RWPE2 (cell line): ENCODE measurements around the gene EPHA6.

ENCODE experiments used
- ATAC-seq: fragments of 200-7000 bp; cut with Tn5 transposase; 3 replicates; pipeline ENCODE4 v1.9.1; 2021; ENCODE audit warnings: low read depth
- DNase-seq: peaks from one replicate; pipeline ENCODE4 v3.0.0-alpha.2; 2020; ENCODE audit warnings: low spot score
- H3K27ac ChIP-seq: fragments of 450-650 bp; 2 replicates; pipeline ENCODE4 v1.5.1; 2017; ENCODE audit warnings: mild to moderate bottlenecking; ENCODE audit not compliant: poor library complexity, severe bottlenecking
- H3K27me3 ChIP-seq: fragments of 250-450 bp; sonication (Bioruptor Pico); 2 replicates; pipeline ENCODE4 v1.5.1; 2021; ENCODE audit warnings: mild to moderate bottlenecking, moderate library complexity; ENCODE audit not compliant: insufficient read depth, poor library complexity, severe bottlenecking
- H3K36me3 ChIP-seq: fragments of 250-450 bp; sonication (Bioruptor Pico); 2 replicates; pipeline ENCODE4 v1.5.1; 2020; ENCODE audit warnings: low read depth, mild to moderate bottlenecking, moderate library complexity
- H3K4me1 ChIP-seq: fragments of 250-450 bp; sonication (Bioruptor Pico); 2 replicates; pipeline ENCODE4 v1.5.1; 2021; ENCODE audit warnings: mild to moderate bottlenecking, moderate library complexity; ENCODE audit not compliant: insufficient read depth, poor library complexity, severe bottlenecking
- H3K4me3 ChIP-seq: fragments of 250-450 bp; sonication (Bioruptor Pico); 2 replicates; pipeline ENCODE4 v1.5.1; 2021; ENCODE audit warnings: mild to moderate bottlenecking, moderate library complexity; ENCODE audit not compliant: severe bottlenecking
- H3K9me3 ChIP-seq: fragments of 250-450 bp; sonication (Bioruptor Pico); 2 replicates; pipeline ENCODE4 v1.5.1; 2021; ENCODE audit warnings: mild to moderate bottlenecking, moderate library complexity; ENCODE audit not compliant: severe bottlenecking
- TF ChIP-seq, protein P1 (sequence below): fragments of 450-650 bp; IDR thresholded peaks from one replicate; pipeline ENCODE4 v1.5.1; 2017; ENCODE audit warnings: mild to moderate bottlenecking, moderate library complexity; ENCODE audit not compliant: poor library complexity, severe bottlenecking

EPHA6 gene

DNA sequence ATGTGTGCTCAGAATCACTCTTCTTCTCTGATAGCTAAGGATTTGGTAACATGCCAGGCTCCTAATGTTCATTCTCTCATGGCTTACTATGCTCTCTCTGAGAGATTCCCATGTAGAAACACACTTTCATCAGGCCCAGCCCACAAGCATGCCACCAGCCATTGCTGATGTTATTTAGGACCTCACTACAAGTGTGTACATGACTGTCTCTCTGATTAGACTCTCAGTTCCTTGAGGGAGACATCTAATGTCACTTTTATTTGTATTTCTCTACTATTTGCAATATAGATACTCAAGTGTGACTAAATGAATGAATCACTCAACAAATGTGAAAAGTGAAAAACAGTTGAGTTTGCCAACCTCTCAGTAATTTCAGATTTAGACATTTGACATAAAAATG is 865.8 kb downstream of the EPHA6 start:
- Histone ChIP-seq H3K9me3 (no peaks in the 10 kb centered on the region), H3K4me3 (no peak overlapping the region), H3K27me3 (no peaks in the 10 kb centered on the region), H3K36me3 (no peaks in the 10 kb centered on the region), H3K27ac (no peak overlapping the region), H3K4me1 (no peaks in the 10 kb centered on the region)
- TF ChIP-seq, protein P1, sequence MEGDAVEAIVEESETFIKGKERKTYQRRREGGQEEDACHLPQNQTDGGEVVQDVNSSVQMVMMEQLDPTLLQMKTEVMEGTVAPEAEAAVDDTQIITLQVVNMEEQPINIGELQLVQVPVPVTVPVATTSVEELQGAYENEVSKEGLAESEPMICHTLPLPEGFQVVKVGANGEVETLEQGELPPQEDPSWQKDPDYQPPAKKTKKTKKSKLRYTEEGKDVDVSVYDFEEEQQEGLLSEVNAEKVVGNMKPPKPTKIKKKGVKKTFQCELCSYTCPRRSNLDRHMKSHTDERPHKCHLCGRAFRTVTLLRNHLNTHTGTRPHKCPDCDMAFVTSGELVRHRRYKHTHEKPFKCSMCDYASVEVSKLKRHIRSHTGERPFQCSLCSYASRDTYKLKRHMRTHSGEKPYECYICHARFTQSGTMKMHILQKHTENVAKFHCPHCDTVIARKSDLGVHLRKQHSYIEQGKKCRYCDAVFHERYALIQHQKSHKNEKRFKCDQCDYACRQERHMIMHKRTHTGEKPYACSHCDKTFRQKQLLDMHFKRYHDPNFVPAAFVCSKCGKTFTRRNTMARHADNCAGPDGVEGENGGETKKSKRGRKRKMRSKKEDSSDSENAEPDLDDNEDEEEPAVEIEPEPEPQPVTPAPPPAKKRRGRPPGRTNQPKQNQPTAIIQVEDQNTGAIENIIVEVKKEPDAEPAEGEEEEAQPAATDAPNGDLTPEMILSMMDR: no peak
- ATAC-seq: no peak
- DNase-seq: no peak

DNA sequence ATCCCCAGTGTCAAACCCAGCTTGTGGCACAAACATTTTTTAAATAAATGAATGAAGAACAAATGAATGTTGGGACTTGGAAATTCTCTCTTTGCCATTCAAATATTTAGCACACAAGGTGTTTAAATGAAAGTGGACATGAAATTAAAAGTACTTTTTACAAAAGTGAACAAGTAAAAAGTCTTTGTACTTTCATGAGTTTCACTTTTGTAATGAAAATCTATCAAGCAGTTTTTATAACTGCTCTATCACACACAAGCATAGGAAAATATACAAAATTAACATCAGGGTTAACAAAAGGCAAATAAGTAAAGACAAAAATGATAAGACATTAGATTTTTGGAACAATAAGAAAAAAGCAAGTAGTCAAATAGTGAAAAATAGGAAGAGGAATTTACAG is 866.3 kb downstream of the EPHA6 start:
- DNase-seq: no peak
- no peak overlapping the region for H3K27ac ChIP-seq
- H3K9me3 ChIP-seq: no peaks in the 10 kb centered on the region
- no peak overlapping the region for H3K4me3 ChIP-seq
- no peaks in the 10 kb centered on the region for H3K36me3 ChIP-seq
- ATAC-seq: no peak
- TF ChIP-seq, protein P1: no peak
- no peaks in the 10 kb centered on the region for H3K27me3 ChIP-seq
- H3K4me1 ChIP-seq: no peaks in the 10 kb centered on the region

GRCh38 chr3:97684490-97684889 is 870.1 kb downstream of the EPHA6 start:
- no peaks in the 10 kb centered on the region for H3K27me3 ChIP-seq
- no peaks in the 10 kb centered on the region for H3K9me3 ChIP-seq
- H3K4me3 ChIP-seq: no peak overlapping the region
- no peak overlapping the region for H3K27ac ChIP-seq
- H3K36me3 ChIP-seq: no peaks in the 10 kb centered on the region
- ATAC-seq (peak; percentile 53; the same call in 2 of the 3 replicates), DNase-seq (no peak)
- H3K4me1 ChIP-seq: no peaks in the 10 kb centered on the region
- TF ChIP-seq, protein P1: no peak

DNA sequence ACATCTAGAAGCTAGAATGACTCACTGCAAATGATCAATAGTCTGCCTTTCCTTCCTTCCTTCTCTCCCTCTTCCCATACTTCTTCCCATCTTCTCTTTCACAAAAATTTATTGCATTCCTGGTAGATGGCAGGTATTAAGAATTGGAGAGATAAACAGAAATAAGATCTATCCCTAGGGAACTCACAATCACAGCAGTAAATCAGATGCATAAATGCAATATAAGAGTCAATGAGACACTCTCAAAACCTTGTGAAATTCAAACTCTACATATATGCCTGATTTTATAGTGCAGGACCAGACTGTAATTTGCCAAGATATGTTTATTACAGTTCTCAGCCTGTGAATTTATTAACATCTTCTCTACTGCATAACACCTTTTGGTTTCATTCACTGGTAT is 871.9 kb downstream of the EPHA6 start:
- Histone ChIP-seq H3K36me3 (no peaks in the 10 kb centered on the region), H3K27ac (no peak overlapping the region), H3K4me3 (no peak overlapping the region), H3K27me3 (no peaks in the 10 kb centered on the region), H3K9me3 (no peaks in the 10 kb centered on the region), H3K4me1 (no peaks in the 10 kb centered on the region)
- DNase-seq: no peak
- TF ChIP-seq, protein P1: no peak
- ATAC-seq: no peak

- Histone ChIP-seq H3K4me3 (no peak overlapping the region), H3K27me3 (no peaks in the 10 kb centered on the region), H3K4me1 (no peaks in the 10 kb centered on the region), H3K36me3 (no peaks in the 10 kb centered on the region), H3K9me3 (no peaks in the 10 kb centered on the region), H3K27ac (no peak overlapping the region)
- DNase-seq (no peak), ATAC-seq (no peak)
- TF ChIP-seq, protein P1: no peak
Observed at GRCh38 chr3:97687734-97688133, 873.3 kb downstream of the EPHA6 start.
